GM21825 (cell line): ENCODE results near the gene OXNAD1.

Source experiments
- ATAC-seq: cut with Tn5 transposase; IDR thresholded peaks from one replicate; pipeline ENCODE4 v1.9.1; 2021; ENCODE audit warnings: mild to moderate bottlenecking, moderate library complexity; ENCODE audit not compliant: unreplicated experiment

Gene OXNAD1, protein sequence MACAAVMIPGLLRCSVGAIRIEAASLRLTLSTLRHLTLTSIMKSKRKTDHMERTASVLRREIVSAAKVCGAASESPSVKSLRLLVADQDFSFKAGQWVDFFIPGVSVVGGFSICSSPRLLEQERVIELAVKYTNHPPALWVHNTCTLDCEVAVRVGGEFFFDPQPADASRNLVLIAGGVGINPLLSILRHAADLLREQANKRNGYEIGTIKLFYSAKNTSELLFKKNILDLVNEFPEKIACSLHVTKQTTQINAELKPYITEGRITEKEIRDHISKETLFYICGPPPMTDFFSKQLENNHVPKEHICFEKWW

DNA sequence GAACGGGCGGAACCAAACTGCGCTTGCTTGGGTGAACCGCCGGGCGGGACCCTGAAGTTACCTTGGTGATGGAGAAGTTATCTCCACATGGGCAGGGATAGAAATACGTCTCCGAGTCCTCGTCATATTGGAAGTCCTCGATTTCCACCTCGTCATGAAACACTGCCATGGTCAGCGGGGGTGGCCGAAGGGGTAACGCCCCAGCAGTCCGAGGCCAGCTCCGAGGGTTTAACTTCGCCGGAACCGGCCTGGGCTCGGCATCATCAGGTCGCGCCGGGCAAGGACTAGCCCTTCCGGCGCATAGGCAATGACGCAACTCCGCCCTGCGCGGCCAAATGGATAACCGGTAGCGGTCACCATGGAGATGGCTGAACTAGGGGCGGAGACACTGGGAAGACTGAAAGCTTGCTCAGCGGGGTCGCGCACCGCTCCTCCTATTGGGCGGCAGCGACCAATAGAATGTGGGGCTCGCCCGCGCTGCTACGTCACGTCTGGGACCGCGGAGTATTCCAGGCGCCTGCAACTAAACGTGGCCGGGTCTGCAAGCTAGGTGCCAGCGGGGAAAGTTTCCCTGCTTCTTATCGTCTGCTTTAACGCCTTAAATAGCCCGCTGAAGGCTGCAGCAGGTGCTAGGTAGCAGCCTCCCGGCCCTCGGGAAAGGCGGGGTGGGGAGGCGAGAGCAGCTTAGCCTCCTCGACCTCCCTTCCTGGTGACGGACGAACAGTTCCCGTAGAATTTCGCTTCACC lies at the start of gene OXNAD1, which contains the start of gene DPH3:
Gene OXNAD1 (plus strand): TSS at position 505 of the 747 bp plus-strand sequence. CDS start 5,741 bp downstream, outside the sequence.
Gene DPH3 (minus strand): TSS at position 236 of the 747 bp plus-strand sequence. CDS start 67 bp downstream, at position 169.
- ATAC-seq, result peak; percentile 98

DNA sequence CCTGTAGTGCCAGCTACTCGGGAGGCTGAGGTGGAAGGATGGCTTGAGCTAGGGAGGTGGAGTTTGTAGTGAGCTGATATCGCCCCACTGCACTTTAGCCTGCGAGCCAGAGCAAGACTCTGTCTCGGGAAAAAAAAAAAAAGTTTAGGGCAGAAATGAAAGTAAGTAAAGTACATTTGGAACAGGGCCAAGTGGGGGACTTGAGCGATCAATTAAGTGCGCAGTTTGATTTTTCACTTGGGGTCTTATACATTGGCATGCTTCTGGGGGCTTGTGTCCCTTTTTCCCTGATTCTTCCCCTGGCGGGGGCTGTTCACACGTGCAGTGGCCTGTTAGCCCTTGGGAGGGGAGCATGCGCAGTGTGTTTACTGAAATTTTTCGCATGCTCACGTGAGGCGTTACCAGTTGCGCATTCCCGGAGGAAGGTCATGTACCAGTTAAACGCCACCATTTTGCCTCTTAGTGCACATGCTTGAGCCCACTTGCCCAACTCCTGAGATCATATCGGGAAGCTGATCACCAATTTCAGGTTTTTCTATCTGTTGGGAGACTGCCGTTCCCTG lies 48.6 kb upstream of the OXNAD1 start:
- ATAC-seq, result no peak

DNA sequence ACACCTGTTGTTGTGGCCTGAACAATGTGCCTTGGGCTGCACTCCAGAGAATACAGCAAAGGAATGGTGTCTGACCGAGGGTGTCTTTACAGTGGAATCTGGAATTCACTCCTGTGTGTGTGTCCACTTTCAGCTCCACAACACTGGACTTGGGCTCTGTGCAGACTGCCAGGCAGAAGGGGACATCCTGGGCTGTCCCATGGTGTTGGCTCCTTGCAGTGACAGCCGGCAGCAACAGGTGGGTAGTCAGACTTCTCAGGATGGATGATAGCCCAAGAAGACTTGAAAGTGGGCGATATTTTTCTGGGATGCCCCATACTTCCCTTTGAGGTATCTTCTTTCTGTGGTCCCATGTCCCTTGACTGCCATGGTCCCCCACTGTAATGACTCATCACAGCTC lies 45.2 kb upstream of the OXNAD1 start:
- ATAC-seq, result no peak

DNA sequence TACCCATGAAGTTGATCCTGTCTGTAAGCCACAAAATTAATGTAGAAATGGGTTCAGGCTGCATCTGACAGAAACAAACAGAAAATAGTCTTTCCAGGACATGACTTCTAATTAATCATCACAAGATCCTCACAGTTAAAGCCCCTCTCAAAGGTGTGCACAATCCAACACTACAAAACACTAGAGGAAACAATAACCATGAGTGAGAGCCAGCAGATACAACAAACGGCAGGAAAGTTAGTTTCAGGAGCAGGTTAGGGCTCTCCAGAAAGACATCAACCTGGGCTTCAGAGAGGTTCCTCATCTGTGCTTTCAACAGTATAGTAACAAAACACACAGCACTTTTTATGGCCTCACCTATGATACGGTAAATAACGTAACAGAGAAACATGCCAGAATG lies 43.0 kb upstream of the OXNAD1 start:
- ATAC-seq, result no peak

DNA sequence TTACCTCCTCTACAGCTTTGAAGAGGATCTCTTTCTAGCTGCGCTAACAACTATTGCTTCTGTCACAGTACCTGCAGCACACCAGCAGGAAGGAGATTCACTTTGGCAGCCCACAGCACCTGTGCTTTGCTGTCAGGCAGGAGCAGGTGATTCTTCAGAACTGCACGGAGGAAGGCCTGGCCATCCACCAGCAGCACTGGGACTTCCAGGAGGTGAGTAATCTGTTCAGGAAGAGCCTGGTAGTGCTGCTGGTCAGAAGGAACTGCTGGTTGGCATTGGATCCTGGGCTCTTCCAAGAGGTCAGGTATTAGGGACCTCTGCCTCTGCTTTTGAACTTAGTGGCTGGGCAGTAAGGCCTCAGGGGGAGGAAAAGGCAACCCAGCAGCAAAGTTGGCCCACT lies 42.5 kb upstream of the OXNAD1 start:
- no peak for ATAC-seq

DNA sequence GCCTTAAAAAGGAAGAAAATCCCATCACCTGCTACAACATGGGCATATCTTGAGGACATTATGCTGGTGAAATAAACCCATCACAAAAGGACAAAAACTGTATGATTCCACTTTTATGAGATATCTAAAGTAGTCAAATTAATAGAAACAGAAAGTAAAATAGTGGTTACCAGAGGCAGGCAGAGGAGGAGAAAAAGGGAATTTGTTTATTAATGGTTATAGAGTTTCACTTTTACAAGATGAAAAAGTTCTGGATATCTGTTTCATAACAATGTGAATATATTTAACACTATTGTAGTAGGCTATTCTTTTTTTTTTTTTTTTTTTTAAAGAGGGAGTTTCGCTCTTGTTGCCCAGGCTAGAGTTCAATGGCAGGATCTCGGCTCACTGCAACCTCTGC lies 40.7 kb upstream of the OXNAD1 start:
- ATAC-seq, result no peak

DNA sequence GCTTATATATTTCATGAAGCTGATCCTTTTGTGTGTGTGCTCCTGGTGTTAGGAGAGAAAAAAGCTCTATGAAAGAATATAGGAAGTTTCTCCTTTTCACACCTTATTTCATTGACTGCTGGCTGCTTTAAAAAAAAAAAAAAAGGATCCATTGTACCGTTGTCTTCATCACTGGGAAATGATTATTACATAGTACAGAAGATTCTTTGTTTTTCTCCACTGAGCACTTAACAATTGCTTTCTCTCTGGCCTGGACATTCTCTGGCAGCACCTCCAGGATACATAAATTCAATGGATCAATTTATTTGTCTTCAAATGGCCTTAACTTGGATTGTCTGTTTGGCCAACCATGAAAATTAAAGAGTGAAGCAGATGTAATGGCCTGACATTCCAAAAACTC lies 37.4 kb upstream of the OXNAD1 start:
- no peak for ATAC-seq

DNA sequence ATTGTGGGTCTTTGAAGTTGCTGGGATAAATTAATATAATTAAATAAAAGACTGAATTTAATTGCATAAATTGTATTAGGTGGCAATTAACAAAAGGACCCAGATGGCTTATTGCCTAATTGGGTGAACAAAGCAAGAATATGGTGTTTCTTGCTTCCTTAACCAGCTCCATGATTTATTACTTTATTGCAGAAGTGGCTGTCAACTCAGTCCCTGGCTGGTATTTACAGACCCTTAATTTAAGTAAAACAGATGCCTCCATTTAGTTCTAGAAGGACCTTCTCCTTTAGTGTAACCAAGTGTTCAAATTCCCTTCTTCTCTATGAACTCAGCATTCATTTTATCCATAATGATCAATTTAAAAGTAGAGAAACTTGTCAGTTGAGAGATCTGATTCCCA lies 35.3 kb upstream of the OXNAD1 start:
- no peak for ATAC-seq

DNA sequence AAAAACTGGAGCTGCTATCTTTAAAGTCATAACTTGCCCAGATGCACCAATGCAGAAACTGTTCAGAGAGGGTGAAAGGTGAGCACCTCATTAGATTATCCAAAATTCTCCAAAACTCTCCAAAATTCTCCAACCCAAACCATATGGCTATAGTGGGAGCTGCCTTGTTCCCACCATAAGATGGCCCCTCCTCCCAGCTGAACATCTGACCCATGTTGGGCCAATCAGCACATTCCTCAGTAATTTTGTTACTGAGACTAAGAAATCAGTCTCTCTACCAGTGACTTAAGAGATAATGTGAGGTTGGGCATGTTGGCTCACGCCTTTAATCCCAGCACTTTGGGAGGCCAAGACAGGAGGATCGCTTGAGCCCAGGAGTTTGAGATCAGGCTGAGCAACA lies 33.0 kb upstream of the OXNAD1 start:
- ATAC-seq, result no peak

DNA sequence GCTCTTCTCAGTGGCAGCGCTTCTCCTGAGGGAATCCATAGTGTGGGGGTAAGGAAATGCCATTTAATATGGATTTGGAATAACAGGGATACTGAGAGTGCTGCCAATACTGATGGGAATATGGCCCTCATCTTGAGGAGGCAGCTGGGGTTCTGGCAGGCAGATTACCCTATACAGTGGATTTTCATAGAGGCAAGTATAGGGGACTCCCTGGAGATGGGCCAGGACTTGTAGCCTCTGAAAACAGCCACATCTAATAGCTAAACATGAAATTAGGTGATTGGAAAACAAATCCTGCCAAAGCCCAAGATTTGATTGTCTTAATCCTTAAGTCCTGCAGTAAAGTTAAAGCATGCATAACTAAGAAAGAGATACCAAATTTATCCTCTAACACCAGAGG lies 31.2 kb upstream of the OXNAD1 start:
- no peak for ATAC-seq

DNA sequence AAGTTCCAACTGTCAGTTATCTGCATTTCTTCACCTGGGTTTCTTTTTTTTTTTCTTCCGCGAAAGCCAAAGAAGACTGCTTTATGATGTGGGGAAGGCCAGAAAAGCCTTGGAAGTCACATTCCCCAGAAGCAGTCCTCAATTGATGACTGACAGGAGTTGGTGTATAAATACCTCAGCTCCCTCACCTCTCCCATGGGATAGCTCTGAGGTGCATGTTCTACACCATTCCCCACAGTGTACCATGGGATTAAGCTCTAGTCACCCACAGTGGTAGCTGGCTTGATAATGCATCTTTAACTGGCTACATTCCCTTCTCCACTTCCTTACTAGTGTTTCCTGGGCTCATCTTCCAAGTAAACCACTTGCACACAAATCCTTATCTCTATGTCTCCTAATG lies 30.7 kb upstream of the OXNAD1 start:
- ATAC-seq, result no peak

DNA sequence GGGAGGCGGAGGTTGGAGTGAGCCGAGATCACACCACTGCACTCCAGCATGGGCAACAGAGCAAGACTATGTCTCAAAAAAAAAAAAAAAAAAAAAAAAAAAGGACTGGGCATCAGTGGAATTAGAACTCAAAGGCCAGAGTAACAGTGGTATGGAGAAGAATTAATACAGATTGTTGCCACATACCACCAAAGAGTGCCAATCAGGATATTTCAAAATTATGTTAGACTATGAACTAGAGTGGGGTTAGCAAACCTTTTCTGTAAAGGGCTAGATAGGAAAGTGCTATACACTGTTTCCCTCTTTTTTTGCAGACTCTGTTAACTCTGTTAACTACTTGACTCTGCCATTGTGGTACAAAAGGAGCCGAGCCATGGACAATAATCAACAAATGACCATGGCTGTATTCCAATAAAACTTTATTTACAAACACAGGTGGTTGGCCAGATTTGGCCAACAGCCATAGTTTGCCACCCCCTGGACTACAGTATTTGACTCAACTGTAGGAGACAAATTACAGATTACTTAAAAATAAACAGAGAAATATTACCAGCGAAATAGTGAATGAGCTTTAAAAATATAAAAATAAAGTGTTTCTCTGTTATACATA lies 28.9 kb upstream of the OXNAD1 start:
- no peak for ATAC-seq

DNA sequence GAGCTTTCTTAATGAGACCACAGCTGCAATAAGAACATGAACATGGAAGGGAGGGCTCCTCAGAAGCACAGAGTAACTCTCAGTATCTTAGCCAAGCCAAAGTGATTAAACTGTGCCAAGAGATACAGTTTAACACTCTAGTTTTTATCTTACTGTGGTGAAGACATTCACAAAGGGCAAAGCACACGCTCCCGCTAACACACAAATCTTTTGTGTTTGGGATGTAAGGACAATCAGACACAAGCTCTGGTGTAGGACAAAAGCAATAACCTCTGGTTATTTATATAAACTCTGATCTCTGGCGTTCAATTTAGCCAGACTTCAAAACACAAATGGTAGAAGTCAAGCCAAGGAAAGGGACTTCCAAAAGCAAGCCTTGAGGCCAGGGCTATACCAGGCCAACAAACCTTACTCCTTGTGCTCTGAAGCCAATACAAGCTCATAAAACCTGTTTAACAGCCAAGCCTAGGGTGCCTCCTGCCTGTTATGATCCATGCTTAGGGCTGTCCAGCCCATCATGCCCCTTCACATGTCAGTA lies 28.1 kb upstream of the OXNAD1 start:
- ATAC-seq, result no peak

DNA sequence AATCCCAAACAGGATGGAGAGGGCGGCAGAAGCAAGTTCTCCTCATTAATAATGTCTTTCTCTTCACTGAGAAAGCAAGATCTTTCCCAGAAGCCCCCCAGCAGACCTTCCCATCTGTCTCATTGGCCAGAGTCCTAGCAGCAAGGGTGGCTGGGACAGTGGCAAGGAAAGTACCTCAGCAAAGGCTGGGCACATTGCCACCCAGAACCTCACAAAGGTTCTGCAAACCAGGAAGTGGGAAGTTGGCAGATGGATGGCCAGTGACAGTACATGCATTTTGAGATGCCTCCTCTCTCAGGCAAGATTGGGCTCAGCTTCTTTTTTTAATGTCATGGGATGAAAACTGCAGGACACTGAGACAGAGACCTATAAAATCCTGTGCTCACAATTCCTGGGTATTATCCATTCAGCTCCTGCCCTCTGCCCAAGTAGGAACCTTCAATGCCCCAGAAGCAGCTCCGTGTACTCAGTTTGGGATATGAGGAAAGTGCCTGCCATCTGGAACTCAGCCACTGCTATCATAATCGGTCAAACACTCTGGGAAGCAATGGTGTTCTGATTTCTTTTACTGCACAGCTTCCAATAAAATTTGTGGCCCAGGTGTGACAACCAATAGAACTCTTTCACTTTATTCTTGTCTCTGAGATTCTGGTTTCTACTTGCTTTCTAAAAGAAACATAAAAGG lies 25.8 kb upstream of the OXNAD1 start:
- ATAC-seq, result no peak

DNA sequence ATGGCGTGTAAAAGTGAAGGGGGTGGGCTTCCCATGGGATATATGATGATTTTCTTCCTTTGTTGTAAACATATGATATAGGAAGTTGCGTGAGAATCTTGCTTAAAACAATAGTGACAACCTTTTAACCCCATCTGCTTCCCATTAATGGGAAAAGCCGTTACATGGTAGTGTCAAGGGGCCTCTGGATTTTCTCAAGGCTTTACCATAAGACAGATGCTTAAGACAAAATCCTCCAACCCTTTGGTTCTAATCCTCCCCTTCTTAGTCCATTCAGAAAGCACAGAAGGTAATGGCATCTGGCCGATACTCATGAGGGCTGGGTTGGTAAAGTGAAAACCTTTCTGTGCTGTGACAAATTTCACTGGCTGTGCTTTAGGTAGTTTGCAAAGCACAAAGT lies 25.2 kb upstream of the OXNAD1 start:
- ATAC-seq, result no peak

DNA sequence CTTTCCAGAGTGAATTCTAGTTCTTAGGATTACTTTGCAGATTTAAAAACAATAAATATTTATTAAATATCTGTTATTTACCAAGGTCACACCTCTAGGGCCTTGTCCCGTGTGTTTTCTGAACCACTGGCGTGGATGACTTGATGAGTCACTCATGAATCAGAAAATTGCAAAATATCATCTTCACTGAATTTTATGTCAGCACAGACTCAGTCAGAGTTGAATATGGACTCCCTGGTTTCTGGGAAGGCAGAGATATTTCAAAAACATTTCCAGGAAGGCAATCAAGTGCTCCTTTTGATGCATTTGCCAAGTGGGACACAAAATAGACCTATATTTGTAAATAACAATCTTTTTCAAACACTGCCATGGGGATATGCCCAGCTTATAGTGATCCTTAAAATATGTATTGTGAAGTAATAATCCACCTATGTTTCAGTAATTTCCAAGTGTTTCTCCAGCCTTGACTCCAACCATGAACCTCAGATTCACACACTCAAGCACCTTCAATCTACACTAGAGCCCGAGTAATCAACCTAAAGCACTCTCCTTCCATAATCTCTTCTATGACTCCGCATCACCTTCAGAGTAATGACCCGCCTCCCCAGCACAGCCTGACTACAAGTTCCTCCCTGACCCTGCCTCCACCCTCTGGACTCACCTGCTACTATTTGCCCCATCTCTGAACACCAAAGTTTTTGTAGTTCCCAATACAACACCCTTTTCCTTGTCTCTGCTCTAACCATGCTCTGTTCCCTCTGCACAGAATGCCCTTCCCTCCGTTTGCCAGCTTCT lies 24.6 kb upstream of the OXNAD1 start:
- no peak for ATAC-seq

DNA sequence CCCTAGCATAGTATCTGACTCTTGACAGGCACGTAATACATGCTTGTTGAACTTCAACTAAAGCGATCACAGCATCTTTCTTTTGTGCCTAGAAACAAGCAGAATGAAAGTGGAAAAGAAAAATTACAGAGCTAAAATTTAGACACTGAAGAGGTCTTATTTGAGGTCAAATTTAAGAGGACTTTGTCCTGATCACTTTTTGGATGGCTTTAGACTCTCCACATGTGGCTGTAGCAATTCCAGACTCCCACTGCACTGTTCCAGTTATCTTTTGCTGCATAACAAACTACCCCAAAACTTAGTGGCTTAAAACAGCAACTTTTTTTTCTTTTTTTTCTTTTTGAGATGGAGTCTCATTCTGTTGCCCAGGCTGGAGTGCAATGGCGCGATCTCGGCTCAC lies 23.8 kb upstream of the OXNAD1 start:
- ATAC-seq, result no peak

DNA sequence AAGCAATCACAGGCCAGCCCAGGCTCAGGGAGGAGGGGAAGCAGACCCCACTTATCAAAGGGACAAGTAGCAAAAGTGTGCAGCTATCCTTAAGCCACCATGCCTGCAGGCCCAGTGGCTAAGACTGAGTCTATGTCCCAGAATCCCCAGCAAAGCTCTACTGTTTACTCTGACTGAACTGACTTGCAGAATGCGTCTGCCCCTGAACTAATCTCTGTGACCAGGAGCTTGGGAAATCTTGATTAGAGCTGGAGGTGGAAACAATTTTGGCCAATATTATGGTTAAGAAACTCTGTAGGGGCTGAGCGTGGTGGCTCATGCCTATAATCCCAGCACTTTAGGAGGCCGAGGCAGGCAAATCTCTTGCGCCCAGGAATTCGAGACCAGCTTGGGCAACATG lies 22.8 kb upstream of the OXNAD1 start:
- no peak for ATAC-seq

DNA sequence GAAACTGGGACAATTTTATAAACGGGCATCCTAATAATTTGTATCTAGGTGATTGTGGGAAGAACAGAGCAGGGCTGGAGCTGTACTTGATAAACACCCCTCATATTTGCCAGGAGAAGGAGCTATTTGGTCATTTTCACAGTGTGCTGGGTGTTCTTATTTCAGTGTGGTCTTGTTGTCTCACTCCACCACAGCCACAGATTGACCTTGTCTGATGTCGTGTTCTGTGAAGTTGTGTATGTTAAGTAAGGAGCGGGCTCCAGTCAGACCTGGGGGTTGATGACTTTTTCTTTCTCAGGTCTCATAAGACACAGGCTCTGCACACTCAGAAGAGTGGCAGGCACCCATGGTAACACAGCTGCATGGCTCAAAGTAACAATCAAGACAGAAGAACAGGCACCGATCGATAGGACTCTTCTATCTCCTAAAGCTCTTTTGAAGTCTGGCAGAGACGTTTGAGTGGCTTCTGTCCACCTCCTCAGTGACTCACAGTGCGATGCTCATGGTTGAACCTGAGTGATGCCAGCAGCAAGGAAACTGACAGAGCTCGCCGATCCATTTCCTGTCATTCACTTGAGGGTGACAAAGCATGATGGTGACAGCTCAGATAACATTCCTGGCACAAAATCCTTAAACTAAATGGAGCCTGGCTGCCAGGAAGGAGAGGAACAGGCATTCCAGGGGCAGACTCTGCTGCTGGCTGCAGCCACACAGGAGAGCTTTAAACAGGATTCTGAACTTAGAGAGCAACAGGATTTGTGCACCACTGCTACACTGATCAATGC lies 21.1 kb upstream of the OXNAD1 start:
- no peak for ATAC-seq
